Measurements from ENCODE around the gene ADAP1.

ADAP1 gene

GRCh38 chr7:895451-896052 lies 58.9 kb downstream of the ADAP1 start:
- DNase-seq (ENCODE audit: low read depth in 2 of 2), result no peak

DNA sequence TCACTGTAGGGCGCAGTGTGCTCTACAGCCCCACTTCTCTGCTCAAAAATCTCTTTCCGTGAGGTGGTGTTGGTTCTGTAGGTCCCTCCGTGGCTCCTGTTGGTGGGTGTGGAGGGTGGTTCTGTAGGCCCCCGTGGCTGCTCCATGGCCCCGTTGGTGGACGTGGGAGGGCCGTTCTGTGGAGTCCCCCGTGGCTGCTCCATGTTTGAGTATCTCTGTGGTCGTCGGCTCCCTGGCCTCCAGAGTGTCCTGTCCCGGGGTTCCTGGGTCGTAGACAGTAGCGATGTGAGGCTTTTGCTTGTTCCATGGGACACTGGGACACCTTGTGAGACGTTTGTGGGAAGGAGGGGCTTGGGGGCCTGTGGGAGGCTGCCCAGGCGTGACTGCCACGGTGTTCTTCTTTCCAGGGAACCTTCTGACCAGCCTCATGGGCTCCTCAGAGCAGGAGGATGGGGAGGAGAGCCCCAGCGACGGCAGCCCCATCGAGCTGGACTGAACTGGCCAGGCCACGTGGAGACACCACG lies 59.5 kb downstream of the ADAP1 start:
- DNase-seq (ENCODE audit: low read depth in 2 of 2), result no peak

DNA sequence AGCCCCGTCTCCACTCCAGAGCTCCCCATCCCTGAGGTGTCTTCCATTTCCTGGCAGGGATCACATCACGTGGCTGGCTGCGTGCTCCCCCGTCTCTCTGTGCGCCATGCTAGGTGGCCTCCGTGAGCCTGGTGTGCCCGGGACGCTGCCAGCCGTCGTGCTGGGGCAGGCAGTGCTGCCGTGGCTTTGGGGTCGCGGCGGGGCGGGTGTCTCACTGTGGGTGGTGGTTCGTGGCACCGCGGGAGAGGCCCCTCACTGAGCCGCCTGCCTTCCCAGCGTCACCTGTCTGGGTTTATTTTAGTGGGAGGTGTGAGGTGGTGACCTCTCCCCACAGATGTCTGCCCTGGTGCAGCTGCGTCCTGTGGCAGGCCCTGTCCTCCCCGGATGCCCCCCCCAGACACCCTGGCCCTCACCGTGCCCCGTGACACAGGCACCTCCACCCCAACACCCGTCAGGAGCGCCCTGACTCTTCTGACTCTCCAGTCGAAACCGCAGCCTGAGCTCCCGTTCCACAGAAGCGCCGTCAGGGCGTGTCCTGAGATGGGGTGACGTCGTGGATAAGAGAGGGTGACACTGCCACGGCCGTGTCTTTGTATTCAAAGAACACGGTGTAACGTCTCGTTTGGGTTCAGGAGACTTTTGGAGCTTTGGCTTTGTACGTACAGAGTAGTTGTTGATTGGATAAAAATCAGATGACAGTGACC lies 60.2 kb downstream of the ADAP1 start:
- no peak for DNase-seq (ENCODE audit: low read depth in 2 of 2)

- no peak for DNase-seq (ENCODE audit: low read depth in 2 of 2)
These were observed 60.8 kb downstream of the ADAP1 start for GRCh38 chr7:893686-894085.

- DNase-seq (ENCODE audit: low read depth in 2 of 2), result no peak
These were observed 61.6 kb downstream of the ADAP1 start for GRCh38 chr7:892648-893593.

- DNase-seq (ENCODE audit: low read depth in 2 of 2), result no peak
These were observed 62.7 kb downstream of the ADAP1 start for GRCh38 chr7:891805-892204.

GRCh38 chr7:891291-891690 lies 63.2 kb downstream of the ADAP1 start:
- no peak for DNase-seq (ENCODE audit: low read depth in 2 of 2)

- DNase-seq (ENCODE audit: low read depth in 2 of 2), result no peak
These were observed 63.6 kb downstream of the ADAP1 start for GRCh38 chr7:890868-891267.

GRCh38 chr7:889391-889790 lies 65.1 kb downstream of the ADAP1 start:
- DNase-seq (ENCODE audit: low read depth in 2 of 2), result no peak

DNA sequence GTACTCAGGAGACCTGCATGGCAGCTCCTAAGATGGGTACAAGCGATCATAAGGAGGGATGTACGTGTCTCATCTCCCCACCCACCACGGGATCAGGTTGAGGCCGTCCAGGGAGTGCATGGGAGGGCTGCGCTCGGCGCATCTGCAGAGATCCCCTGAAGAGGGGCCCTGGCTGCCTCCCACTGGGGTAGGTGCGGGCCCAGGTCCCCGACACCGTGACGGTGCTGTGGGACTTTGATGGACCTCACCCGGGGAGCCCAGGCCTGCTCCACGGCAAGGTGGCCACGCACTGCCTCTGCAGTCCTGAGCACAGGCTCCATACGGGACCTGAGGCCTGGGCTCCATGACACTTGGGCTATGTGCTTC lies 65.5 kb downstream of the ADAP1 start:
- DNase-seq (ENCODE audit: low read depth in 2 of 2), result no peak

DNA sequence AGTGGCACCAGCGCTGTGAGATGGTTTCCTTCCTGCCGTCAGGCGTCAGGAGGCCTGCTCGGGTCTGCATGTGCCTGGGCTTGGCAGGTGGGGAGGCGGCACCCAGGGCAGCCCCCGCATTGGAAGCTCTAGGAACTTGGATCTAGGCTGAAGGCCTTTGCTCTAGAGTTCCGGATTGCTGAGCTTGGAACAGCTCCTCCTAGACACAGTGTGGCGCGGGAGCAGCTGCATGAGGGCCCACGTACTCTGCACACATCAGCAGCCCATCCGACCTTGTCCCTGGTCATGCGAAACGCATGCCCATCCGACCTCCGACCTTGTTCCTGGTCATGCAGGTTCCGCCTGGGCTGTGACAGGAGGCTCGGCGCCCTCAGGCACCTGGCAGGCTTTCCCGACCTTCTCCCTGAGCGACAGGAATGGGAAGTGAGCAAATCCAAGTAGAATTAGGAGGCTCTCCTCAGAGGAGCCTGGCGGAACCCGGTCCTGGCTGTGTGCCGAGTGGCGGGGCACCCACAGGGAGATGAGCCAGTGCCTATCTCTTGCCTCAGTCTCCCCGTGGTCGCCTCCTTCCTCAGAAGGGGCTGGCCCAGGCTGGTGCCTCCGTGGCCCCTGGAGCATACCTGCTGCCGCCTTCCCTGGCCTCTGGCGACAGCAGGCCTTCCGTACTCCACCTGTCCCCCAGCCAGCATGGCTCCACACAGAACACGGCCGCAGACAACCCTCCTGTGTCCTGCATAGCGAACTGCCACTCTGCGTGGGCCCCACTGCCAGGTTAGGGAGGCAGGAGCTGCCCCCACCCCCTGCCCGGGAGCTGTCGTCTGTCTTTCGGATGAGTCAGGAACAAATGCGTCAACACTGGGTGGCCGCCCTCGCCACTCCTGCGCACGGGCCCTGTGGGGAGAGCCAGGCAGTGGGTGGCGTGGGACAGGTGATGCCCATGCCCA lies 66.1 kb downstream of the ADAP1 start:
- DNase-seq (ENCODE audit: low read depth in 2 of 2), result no peak

GRCh38 chr7:887488-887820 lies 67.0 kb downstream of the ADAP1 start:
- DNase-seq (ENCODE audit: low read depth in 2 of 2), result no peak

DNA sequence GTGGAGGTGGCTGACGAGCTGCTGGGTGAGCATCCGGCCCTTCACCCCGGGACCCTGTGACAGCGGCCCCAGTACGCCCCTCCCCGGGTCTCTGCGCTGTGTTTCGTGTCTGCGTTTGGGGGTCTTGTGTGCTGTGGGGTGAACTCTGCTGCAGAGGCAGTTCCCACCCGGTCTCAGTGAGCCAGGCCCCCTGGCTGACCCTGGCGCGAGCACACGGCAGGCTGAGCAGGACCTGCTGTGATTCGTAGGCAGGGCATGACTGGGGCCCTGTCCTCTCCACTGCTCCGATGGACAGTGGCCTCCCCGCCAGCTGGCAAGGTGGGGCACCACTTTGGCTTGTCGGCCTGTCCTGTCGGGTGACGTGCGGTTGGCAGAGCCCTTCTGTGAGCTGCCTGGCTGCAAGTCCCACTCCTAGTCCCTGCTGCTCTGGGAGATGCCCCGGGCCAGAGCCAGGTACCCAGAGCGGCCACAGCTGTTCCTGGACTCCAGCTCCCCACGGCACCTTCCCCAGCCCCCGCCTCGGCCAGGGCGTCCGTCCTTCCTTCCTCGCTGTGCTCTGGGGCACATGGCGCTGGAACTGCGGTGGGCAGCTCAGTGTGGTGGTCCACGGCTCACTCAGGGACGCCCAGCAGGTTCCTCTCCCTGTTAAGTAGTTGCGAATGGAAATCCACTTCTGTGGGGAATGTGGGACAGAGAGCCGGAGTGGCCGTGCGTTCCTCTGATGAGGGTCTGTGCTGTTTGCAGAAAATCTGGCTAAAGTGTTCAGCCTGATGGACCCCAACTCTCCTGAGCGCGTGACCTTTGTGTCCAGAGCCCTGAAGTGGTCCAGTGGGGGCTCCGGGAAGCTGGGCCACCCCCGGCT lies 67.6 kb downstream of the ADAP1 start:
- DNase-seq (ENCODE audit: low read depth in 2 of 2), result no peak

DNA sequence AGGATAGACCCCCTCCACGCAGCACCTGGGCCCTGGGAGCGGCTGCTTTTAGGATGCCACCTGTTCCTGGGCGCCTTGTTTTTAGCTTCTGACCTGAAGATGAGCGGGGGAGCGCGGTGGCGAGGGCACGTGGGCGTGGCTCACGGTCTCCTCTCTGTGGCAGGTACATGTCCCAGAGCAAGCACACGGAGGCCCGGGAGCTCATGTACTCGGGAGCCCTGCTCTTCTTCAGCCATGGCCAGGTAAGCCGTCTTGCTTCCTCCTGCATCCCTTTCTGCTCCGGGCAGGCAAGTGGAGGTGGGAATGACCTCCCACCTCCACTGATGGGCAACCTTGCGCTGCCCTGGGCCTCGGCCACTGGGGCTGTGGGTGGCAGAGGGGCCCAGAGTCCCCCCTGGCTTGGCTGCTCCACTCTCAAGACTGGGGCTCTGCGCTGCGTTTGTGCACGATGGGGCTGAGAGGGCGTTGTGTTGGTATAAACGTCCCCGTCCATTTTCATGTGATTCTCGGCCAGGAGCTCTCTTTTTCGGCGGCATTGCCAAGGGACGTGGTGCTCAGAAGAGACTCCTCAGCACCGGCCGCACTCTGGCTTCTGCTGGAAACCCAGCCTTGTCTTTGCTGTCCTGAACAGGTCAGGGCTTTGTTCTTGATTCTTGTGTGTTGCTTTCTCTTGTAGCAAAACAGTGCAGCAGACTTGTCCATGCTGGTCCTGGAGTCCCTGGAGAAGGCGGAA lies 68.4 kb downstream of the ADAP1 start:
- DNase-seq (ENCODE audit: low read depth in 2 of 2), result no peak

DNA sequence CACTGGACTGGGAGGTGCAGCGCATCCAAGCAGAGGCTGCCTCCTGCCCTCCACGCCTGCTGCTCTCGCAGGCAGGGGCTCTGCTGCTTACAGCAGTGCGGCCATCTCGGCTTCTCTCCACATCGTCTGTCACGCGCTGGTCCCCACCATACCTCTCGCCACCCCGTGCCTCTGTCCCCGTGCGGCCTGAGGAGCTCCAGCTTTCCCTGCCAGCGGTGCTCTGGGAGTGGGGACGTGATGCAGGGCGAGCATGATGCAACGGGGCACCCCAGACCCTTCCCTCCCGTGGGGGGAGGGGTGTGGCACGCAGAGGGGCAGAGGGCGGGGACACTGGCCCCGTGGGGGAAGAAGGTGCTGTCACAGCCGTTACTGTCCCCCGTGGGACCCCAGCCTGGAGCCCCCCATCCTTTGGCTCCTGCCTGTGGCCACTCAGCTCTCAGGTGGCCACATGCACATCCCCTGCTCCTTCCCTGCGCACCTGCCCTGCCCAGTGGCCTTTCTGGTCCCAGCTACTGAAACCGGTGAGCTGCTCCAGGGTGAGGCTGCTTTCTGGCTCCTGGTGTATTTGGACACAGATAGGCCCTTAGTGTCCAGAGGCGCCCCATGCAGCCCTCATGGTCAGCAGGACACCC lies 69.1 kb downstream of the ADAP1 start:
- no peak for DNase-seq (ENCODE audit: low read depth in 2 of 2)

GRCh38 chr7:884191-885003 lies 70.1 kb downstream of the ADAP1 start:
- no peak for DNase-seq (ENCODE audit: low read depth in 2 of 2)

DNA sequence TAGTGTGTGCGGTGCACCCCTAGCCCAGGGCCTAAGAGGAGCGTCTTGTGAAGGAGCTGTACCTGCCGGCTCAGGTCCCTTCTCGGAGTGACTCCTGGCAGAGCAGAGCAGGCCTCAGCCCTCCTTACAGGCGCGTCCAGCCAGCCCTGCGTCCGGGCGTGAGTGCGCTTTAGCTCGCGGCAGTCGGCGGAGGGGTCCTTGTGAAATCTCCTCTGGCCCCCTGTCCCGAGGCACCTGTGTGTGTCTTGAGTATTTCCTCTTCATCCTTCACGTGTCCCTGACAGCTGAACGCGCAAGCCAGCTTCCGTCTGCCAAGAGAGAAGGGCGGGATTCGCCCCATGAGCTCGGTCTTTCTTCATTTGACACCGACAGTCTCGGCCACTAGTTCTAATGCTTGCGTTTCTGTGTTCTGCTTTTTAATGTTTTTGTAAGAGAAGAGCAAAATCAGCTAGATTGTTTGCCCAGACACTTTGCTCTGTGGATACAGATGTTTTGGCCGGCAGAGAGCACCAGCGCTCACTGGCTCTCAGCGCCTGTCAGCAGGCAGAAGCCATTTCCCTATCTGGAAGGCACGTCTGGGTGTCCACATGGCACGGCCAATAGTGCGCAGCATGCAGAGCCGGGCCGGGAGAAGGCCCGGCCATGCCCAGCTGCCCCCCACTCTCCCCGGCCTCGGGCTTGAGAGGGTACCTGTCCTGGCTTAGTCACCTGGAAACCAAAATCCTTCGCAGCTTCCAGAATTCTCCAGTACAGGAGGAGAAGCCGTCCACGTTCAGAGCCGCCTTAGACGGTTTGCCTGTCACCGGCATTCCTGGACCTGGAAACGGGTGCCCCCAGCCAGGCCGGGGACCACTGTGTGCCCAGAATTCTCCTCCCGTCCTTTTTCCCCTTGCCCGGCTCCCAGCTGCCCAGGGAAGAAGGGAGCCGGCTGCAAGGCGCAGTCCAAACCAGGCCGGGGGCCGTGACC lies 71.1 kb downstream of the ADAP1 start:
- no peak for DNase-seq (ENCODE audit: low read depth in 2 of 2)

Measured in stimulated activated CD8-positive, alpha-beta memory T cell treated with anti-CD3 and anti-CD28 coated beads, Interleukin-15, amount 100 ng/mL, for 48 hours (primary cell).